ENCODE data around the gene S100A2.
"Not testable (repeated sequence)": the region's sequence is repeated elsewhere in the genome, so short reads cannot be mapped to it uniquely, and the experiment has no call there.

The S100A2 gene

DNA sequence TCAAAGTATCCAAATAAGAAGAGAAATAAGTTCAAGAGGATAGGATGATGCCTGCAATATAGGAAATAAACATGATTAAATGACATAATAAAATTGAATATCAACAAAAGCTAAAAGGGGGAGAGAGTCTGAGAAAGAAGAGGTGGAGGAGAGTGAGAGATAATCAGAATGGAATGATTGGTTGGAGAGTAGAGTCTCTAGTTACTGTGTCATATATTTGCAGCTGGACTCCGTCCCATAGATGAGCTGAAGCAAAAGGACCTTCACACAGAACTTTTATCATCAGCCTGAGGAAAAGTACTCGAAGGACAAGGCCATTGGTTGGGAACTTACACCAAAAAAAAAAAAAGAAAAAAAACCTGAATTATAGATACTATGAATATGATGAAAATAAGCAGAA, 22.8 kb upstream of the S100A2 start:
- no peak overlapping the region for H3K27ac ChIP-seq (ENCODE audit: low read length)
- no peaks in the 10 kb centered on the region for H3K4me1 ChIP-seq (ENCODE audit: control insufficient read depth, insufficient read depth, low read length)
- no peaks in the 10 kb centered on the region for H3K27me3 ChIP-seq (ENCODE audit: control insufficient read depth, insufficient read depth, low read length)
- no peaks in the 10 kb centered on the region for H3K9me3 ChIP-seq (ENCODE audit: control insufficient read depth, insufficient read depth, low read length)
- DNase-seq (ENCODE audit: low read depth, low spot score), result no peak
- no peaks in the 10 kb centered on the region for H3K36me3 ChIP-seq (ENCODE audit: control insufficient read depth, insufficient read depth, low read length)
- WGBS (ENCODE audit: insufficient coverage, insufficient read length), result no CpG with 5 or more reads among the region's 2 CpGs
- no peak overlapping the region for H3K4me3 ChIP-seq (ENCODE audit: low read length)

- H3K4me1 ChIP-seq (ENCODE audit: control insufficient read depth, insufficient read depth, low read length); H3K4me3 ChIP-seq (ENCODE audit: low read length); DNase-seq (ENCODE audit: low read depth, low spot score); H3K9me3 ChIP-seq (ENCODE audit: control insufficient read depth, insufficient read depth, low read length); H3K27me3 ChIP-seq (ENCODE audit: control insufficient read depth, insufficient read depth, low read length); H3K27ac ChIP-seq (ENCODE audit: low read length); H3K36me3 ChIP-seq (ENCODE audit: control insufficient read depth, insufficient read depth, low read length): not testable (repeated sequence)
- WGBS (ENCODE audit: insufficient coverage, insufficient read length), result no CpG with 5 or more reads among the region's 10 CpGs
Measured at GRCh38 chr1:153588033-153588432, 22.4 kb upstream of the S100A2 start.

DNA sequence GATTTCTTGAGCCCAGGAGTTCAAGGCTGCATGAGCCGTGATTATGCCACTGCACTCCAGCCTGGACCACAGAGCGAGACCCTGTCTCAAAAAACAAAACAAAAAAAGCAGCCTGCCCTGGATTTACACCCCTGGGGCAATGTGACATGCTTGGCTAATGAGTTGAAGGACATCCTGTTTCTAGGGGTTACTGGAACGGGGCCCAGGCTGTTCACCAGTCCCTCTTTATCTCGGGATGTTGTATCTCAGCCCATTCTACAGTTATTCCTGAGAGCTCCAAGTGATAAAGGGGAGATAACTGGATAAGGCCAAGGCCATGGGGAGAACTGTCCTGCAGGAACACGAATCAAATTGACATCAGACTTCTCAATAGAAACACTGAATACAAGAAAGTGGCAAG, 21.7 kb upstream of the S100A2 start:
- Histone ChIP-seq H3K4me1 (ENCODE audit: control insufficient read depth, insufficient read depth, low read length) (no peaks in the 10 kb centered on the region), H3K4me3 (ENCODE audit: low read length) (no peak overlapping the region), H3K27me3 (ENCODE audit: control insufficient read depth, insufficient read depth, low read length) (no peaks in the 10 kb centered on the region), H3K36me3 (ENCODE audit: control insufficient read depth, insufficient read depth, low read length) (no peaks in the 10 kb centered on the region), H3K27ac (ENCODE audit: low read length) (no peak overlapping the region), H3K9me3 (ENCODE audit: control insufficient read depth, insufficient read depth, low read length) (no peaks in the 10 kb centered on the region)
- WGBS (ENCODE audit: insufficient coverage, insufficient read length), result no CpG with 5 or more reads among the region's 5 CpGs
- DNase-seq (ENCODE audit: low read depth, low spot score), result no peak

DNA sequence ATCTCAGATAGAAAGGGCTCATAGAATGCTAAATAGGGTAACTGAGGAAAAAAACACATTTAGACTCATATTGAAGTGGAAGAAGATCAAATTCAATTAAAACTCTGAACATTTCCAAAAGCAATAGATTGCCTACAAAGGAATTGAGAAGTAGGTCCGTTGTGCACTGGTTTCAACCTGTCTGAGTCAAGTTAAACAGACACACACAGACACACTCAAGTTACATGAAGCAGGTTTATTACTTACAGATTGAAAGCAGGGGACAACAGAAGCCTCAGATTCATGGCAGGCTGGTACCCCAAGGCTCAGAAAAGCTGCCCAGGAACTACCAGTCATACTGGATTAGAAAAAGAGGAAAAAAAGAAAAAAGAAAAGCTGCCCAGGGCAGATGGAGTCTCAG, 20.7 kb upstream of the S100A2 start:
- H3K9me3 ChIP-seq (ENCODE audit: control insufficient read depth, insufficient read depth, low read length), result no peaks in the 10 kb centered on the region
- no peak overlapping the region for H3K4me3 ChIP-seq (ENCODE audit: low read length)
- no peaks in the 10 kb centered on the region for H3K27me3 ChIP-seq (ENCODE audit: control insufficient read depth, insufficient read depth, low read length)
- H3K4me1 ChIP-seq (ENCODE audit: control insufficient read depth, insufficient read depth, low read length), result no peaks in the 10 kb centered on the region
- DNase-seq (ENCODE audit: low read depth, low spot score), result no peak
- WGBS (ENCODE audit: insufficient coverage, insufficient read length), result no CpG with 5 or more reads among the region's 1 CpG
- H3K36me3 ChIP-seq (ENCODE audit: control insufficient read depth, insufficient read depth, low read length), result no peaks in the 10 kb centered on the region
- H3K27ac ChIP-seq (ENCODE audit: low read length), result no peak overlapping the region

DNA sequence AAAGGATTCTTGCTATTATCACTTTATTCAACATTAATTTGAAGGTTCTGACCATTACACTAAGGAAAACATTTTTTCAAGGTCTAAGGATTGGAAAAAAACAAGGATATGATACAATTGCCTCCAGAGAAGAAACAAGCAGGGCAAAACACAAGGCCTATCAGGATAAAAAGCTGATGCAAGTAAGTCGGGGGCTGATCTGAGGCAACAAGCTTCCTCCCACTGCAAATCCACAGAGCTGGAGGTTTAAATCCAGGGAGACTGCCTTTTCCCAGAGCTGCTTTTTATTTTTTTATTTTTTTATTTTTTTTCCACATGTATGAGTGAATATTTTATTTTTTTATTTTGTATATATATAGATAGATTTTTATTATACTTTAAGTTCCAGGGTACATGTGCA, 19.4 kb upstream of the S100A2 start:
- no peak for DNase-seq (ENCODE audit: low read depth, low spot score)
- Histone ChIP-seq H3K4me3 (ENCODE audit: low read length) (no peak overlapping the region), H3K27me3 (ENCODE audit: control insufficient read depth, insufficient read depth, low read length) (no peaks in the 10 kb centered on the region), H3K9me3 (ENCODE audit: control insufficient read depth, insufficient read depth, low read length) (no peaks in the 10 kb centered on the region), H3K36me3 (ENCODE audit: control insufficient read depth, insufficient read depth, low read length) (no peaks in the 10 kb centered on the region), H3K4me1 (ENCODE audit: control insufficient read depth, insufficient read depth, low read length) (no peaks in the 10 kb centered on the region), H3K27ac (ENCODE audit: low read length) (no peak overlapping the region)
- WGBS (ENCODE audit: insufficient coverage, insufficient read length), result no CpG with 5 or more reads among the region's 1 CpG

- no peaks in the 10 kb centered on the region for H3K27me3 ChIP-seq (ENCODE audit: control insufficient read depth, insufficient read depth, low read length)
- WGBS (ENCODE audit: insufficient coverage, insufficient read length), result no CpG with 5 or more reads among the region's 2 CpGs
Measured at GRCh38 chr1:153583976-153584375, 18.3 kb upstream of the S100A2 start.

DNA sequence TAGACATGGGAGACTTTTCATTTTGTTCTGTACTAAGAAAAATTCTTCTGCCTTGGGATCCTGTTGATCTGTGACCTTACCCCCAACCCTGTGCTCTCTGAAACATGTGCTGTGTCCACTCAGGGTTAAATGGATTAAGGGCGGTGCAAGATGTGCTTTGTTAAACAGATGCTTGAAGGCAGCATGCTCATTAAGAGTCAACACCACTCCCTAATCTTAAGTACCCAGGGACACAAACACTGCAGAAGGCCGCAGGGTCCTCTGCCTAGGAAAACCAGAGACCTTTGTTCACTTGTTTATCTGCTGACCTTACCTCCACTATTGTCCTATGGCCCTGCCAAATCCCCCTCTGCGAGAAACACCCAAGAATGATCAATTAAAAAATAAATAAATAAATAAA, 17.9 kb upstream of the S100A2 start:
- WGBS (ENCODE audit: insufficient coverage, insufficient read length), result no CpG with 5 or more reads among the region's 3 CpGs
- not testable (repeated sequence) for H3K4me1 ChIP-seq (ENCODE audit: control insufficient read depth, insufficient read depth, low read length); H3K9me3 ChIP-seq (ENCODE audit: control insufficient read depth, insufficient read depth, low read length); H3K36me3 ChIP-seq (ENCODE audit: control insufficient read depth, insufficient read depth, low read length); DNase-seq (ENCODE audit: low read depth, low spot score); H3K4me3 ChIP-seq (ENCODE audit: low read length); H3K27ac ChIP-seq (ENCODE audit: low read length); H3K27me3 ChIP-seq (ENCODE audit: control insufficient read depth, insufficient read depth, low read length)

More at GRCh38 chr1:153583976-153584375, 18.3 kb upstream of the S100A2 start:
- no peak for DNase-seq (ENCODE audit: low read depth, low spot score)
- Histone ChIP-seq H3K36me3 (ENCODE audit: control insufficient read depth, insufficient read depth, low read length) (no peaks in the 10 kb centered on the region), H3K4me3 (ENCODE audit: low read length) (no peak overlapping the region), H3K4me1 (ENCODE audit: control insufficient read depth, insufficient read depth, low read length) (no peaks in the 10 kb centered on the region), H3K9me3 (ENCODE audit: control insufficient read depth, insufficient read depth, low read length) (no peaks in the 10 kb centered on the region), H3K27ac (ENCODE audit: low read length) (no peak overlapping the region)

- DNase-seq (ENCODE audit: low read depth, low spot score); H3K4me3 ChIP-seq (ENCODE audit: low read length); H3K4me1 ChIP-seq (ENCODE audit: control insufficient read depth, insufficient read depth, low read length); H3K27me3 ChIP-seq (ENCODE audit: control insufficient read depth, insufficient read depth, low read length); H3K9me3 ChIP-seq (ENCODE audit: control insufficient read depth, insufficient read depth, low read length); H3K36me3 ChIP-seq (ENCODE audit: control insufficient read depth, insufficient read depth, low read length); H3K27ac ChIP-seq (ENCODE audit: low read length): not testable (repeated sequence)
- no CpG with 5 or more reads among the region's 34 CpGs for WGBS (ENCODE audit: insufficient coverage, insufficient read length)
Measured at GRCh38 chr1:153582836-153583235, 17.2 kb upstream of the S100A2 start.

DNA sequence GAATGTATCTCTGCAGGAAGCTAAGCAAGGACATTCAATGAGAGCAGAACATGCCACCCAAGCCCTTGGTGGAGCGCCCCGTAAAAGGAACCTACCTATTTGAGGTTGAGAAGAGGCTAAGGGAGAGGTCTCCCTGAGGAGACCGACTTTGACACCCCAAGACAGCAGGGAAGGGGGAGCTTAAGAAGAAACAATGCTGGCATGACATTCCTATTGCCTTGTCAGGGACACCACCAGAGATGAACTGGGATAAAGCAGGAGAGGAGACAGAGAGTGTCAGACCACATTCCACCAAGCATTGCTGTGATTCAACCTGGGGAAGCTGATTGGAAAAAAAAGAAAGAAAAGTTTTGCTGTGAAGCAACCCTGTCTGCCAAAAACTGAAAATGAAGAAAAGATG, 13.3 kb upstream of the S100A2 start:
- no peak overlapping the region for H3K4me3 ChIP-seq (ENCODE audit: low read length)
- no peaks in the 10 kb centered on the region for H3K27me3 ChIP-seq (ENCODE audit: control insufficient read depth, insufficient read depth, low read length)
- no peaks in the 10 kb centered on the region for H3K4me1 ChIP-seq (ENCODE audit: control insufficient read depth, insufficient read depth, low read length)
- no peaks in the 10 kb centered on the region for H3K9me3 ChIP-seq (ENCODE audit: control insufficient read depth, insufficient read depth, low read length)
- H3K27ac ChIP-seq (ENCODE audit: low read length), result no peak overlapping the region
- no peaks in the 10 kb centered on the region for H3K36me3 ChIP-seq (ENCODE audit: control insufficient read depth, insufficient read depth, low read length)
- no peak for DNase-seq (ENCODE audit: low read depth, low spot score)
- WGBS (ENCODE audit: insufficient coverage, insufficient read length), result no CpG with 5 or more reads among the region's 3 CpGs

GRCh38 chr1:153578490-153578889, 12.8 kb upstream of the S100A2 start:
- Histone ChIP-seq H3K4me1 (ENCODE audit: control insufficient read depth, insufficient read depth, low read length) (no peaks in the 10 kb centered on the region), H3K9me3 (ENCODE audit: control insufficient read depth, insufficient read depth, low read length) (no peaks in the 10 kb centered on the region), H3K27me3 (ENCODE audit: control insufficient read depth, insufficient read depth, low read length) (no peaks in the 10 kb centered on the region), H3K36me3 (ENCODE audit: control insufficient read depth, insufficient read depth, low read length) (no peaks in the 10 kb centered on the region), H3K27ac (ENCODE audit: low read length) (no peak overlapping the region), H3K4me3 (ENCODE audit: low read length) (no peak overlapping the region)
- DNase-seq (ENCODE audit: low read depth, low spot score), result no peak

DNA sequence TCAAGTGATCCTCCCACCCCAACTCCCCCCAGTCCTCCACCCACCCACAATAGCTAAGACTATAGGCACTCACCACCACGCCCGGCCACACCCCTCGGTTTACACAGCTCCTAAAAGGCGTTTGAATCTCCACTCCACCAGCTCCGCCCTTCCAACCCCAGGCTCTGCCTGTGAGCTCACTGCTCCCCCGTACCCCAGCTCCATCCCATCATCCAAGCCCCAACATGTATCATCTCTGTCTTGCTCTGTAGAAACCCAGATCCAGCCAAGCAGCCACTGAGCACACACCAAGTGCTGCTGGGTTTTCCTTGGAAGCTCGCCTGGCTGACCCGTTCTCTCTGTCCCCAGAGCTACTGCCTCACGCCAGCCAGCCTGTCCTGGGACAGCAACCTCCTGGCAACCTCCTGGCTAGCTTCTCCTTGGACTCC, 12.0 kb upstream of the S100A2 start:
- Histone ChIP-seq H3K4me1 (ENCODE audit: control insufficient read depth, insufficient read depth, low read length) (no peaks in the 10 kb centered on the region), H3K36me3 (ENCODE audit: control insufficient read depth, insufficient read depth, low read length) (no peaks in the 10 kb centered on the region), H3K27ac (ENCODE audit: low read length) (no peak overlapping the region), H3K27me3 (ENCODE audit: control insufficient read depth, insufficient read depth, low read length) (no peaks in the 10 kb centered on the region), H3K4me3 (ENCODE audit: low read length) (no peak overlapping the region), H3K9me3 (ENCODE audit: control insufficient read depth, insufficient read depth, low read length) (no peaks in the 10 kb centered on the region)
- no peak for DNase-seq (ENCODE audit: low read depth, low spot score)
- WGBS (ENCODE audit: insufficient coverage, insufficient read length), result no CpG with 5 or more reads among the region's 9 CpGs
